HG02642 (cell line): ENCODE results near the gene CITED4.

Experiments used
- ATAC-seq: cut with Tn5 transposase; IDR thresholded peaks from one replicate; pipeline ENCODE4 v1.9.1; 2021; ENCODE audit warnings: mild to moderate bottlenecking; ENCODE audit not compliant: unreplicated experiment, poor library complexity

CITED4 gene

DNA sequence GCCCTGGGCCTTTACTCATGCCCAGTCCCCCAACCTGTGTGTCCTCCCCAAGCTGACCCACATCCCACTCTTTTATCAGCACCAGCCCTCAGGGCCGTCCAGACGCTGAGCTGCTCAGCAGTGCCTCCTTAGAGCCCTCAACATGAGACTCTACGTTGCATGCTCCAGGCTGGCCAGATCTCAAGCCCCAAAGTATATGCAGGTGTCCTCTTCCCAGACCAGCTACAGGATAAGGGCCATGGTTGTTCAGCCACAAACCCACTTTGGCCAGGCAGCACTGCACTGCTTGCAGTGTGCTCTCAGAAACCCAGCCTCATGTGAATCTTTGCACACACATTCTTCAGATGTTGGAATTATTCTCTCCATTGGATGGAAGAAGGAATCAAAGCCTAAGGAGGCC lies 6.0 kb downstream of the CITED4 start:
- ATAC-seq = no peak

DNA sequence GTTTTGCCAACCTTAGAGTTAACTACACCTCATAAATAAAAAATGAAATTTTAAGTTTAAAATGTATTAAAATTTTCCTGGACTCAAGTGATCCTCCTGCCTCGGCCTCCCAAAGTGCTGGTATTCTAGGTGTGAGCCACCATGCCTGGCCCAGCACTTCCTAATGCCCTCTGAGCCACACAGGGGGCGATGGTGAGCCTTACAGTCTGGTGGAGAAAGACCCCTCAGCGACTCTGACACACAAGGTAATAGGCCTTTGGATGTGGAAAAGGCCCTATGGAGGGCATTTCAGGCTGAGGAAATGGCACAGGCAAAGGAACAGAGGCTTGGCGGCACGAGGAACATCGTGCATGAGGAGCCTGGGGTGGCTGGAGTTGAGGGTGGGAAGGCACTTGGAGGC lies 6.7 kb downstream of the CITED4 start:
- no peak for ATAC-seq

GRCh38 chr1:40853885-40854170 lies 8.3 kb downstream of the CITED4 start:
- no peak for ATAC-seq

- ATAC-seq = no peak
Measured at GRCh38 chr1:40853113-40853884, 8.9 kb downstream of the CITED4 start.

DNA sequence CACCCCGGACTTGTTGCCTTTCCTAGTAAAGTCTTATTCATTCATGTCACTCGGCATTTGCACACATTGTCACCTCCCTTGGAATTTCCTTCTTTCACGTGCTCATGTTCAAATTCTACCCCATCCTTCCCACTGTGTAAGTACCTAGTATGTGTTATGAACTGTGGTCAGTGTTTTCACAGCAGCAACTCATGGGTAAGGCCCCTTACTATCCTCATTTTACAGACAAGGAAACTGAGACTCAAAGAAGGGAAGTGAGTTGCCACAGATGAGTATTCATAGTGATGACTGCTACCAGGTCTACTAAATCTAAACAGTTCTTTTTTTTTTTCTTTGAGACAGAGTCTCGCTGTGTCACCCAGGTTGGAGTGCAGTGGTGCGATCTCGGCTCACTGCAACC lies 10.5 kb downstream of the CITED4 start:
- no peak for ATAC-seq

DNA sequence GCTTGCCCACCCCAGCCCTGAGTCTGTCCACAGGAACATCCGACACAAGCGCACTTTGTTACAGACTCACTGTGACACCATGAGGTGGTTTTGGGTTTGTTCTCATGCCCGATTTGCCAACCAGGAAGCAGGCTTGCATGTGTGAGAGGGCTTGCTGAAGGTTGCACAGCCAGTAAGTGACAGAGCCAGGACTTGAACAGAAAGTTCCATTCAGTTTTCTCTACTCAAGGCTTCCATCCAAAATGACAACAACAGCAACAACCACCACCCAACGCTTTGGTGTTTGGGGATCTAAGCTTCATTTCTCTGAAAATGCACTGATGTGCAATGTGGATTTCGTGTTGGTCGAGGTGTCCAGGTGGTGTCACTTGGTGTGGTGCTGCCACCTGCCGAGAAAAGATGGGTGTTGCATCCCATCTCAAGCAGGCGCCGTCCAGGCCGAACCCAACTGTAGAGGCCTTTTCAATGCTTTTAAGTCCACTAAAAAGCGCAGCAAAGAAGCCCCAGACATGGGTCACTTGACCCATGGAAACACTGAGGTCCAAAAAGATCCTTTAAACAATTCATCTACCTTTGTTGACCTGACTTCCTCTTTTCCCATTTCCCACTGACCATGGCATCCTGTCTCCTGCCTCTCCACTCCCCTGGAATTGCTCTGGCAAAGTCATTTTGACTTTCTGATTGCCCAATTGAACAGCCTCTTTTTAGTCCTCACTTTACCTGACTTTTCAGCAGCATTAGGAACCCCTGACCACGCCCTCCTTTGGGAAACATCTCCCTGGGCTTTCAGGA lies 12.2 kb downstream of the CITED4 start:
- peak; percentile 66 for ATAC-seq

DNA sequence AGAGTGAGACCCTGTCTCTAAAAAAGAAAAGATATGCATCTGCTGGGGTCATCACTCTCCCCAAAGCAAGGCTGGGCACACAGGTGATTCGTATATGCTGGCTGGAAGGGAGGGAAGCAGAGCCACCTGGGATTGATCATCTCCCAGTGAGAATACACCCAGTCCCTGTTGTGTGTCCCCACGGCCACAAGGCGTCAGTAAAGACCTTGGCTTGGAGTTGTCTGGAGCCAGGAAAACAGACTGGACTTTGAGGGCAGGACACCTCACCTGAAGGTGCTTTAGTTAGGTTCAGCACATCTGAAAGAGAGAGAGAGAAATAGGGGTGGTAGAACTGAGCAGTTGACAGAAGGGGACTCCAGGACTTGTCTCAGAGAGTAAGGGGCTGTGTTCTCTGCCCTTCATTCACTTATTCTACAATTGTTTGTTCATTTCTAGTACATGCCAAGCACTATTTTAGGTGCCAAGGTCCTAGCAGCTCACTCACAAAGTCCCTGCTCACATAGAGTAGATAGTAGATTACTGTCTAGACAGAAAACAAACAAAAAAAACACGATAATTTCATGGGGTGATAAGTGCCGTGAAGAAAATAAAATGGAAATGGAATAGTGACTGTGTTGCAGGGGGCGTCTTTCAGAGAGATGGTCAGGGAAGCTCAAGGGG lies 13.5 kb downstream of the CITED4 start:
- ATAC-seq = no peak

GRCh38 chr1:40847023-40847745 lies 15.0 kb downstream of the CITED4 start:
- ATAC-seq = no peak

DNA sequence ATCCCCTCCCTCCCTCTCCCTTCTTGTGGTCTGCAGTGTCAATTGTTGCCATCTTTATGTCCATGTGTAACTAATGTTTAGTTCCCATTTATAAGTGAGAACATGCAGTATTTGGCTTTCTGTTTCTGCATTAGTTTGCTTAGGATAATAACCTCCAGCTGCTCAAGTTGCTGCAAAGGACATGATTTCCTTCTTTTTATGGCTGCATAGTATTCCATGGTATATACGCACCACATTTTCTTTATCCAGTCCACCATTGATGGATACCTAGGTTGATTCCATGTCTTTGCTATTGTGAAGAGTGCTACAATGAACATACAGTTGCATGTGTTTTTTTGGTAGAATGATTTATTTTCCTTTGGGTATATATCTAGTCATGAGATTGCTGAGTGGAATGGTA lies 16.3 kb downstream of the CITED4 start:
- no peak for ATAC-seq

DNA sequence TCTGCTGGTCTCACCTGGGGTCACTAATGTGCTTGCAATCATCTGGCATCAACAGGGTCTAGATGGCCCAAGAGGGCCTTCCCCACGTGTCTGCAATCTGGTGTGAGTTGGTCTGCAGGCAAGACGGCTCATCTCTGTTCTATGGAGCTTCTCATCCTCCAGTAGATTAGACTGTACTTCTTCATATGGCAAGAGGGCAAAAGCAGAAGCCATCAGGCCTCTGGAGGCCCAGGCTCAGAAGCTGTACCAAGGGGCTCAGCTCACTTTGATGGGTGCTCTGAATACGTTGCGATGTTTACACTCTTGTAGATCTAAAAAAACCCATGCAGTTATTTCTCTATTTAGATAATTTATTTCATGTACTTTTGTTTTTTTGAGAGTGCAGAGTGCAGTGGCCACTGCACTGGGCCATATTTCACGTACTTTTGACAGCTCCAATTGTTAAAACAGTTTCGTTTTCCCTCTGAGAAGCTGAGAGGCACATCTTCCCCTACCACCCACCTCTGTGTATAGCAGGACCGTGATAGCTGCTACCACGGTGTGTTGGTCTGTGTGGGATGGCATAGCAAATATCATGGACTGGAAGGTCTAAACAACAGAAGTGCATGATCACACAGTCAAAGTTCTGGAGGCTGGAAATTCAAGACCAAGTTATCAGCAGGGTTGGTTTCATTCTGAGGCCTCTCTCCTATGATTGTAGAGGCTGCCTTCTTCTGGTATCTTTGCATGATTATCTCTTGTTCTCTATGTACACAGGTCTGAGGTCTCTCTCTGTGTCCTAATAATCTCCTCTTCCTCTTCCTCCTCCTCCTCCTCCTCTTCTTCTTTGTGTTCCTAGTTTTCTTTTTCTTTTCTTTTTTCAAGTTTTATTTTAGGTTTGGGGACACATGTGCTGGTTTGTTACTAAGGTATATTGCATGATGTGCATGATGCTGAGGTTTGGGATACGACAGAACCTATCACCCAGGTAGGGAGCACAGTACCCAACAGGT lies 17.0 kb downstream of the CITED4 start:
- no peak for ATAC-seq

DNA sequence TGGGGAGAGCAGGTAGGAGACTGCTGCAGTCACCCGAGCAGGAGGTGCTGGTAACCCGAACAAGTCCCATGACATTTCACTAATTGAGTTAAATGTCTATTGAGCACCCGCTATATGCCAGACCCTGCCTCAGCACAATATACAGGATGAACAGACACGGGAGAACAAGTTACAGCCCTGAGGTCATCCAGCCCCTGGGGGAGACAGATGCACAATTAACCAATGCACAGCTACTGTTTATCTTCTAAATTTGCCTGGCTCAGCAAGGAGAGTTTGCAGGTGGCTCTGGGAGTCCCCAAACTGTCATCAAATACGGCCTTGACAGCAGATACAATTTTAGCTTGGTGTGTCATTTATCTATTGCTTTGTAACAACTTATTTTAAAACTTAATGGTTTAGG lies 18.1 kb downstream of the CITED4 start:
- ATAC-seq = no peak

DNA sequence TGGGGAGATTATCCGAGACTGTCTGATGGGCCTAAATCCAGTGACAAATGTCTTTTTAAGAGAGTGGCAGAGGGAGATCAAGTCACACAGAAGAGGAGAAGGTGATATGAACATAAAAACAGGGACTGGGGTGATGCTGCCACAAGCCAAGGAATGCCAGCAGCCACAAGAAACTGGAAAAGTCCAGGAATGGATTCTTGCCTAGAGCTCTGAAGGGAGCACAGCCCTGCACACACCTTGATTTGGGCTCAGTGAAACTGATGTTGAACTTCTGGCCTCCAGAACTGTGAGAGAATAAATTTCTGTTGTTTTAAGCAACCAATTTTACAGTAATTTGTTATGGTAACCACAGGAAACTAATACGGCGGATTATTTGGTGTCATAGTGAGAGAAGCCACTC lies 19.5 kb downstream of the CITED4 start:
- no peak for ATAC-seq

DNA sequence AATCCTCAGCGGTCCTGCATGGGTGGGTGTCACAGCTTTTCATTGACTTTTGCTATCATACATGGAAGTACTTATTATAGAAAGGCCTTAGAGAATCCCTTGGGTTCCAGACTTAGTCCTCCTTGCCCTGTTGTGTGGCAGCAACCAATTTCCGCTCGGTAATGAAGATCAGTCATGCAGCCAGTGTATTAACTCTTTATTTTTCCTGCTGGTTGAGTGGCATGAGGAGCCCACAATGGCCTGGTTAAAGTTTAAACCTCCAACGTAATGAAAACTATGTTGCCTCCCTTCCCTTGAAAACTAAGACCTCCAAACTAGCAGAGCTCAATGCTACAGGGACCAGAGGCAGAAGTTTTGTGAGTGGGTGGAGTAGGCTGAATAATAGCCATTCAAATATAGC lies 20.0 kb downstream of the CITED4 start:
- ATAC-seq = no peak

DNA sequence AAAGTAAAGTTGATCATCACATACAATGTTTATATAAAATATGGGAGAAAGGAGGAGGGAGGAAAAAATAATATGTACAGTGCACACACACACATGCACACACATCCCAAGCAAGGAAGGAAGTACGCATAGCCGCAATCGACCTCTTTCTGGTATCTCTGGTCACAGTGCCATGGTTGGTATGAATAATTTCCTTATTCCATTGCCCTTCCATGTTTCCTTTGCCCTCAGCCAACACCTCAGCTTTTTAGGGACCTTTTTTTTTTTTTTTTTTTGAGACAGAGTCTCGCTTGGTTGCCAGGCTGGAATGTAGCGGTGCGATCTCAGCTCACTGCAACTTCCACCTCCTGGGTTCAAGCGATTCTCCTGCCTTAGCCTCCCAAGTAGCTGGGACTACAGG lies 20.6 kb downstream of the CITED4 start:
- no peak for ATAC-seq

- no peak for ATAC-seq
Measured at GRCh38 chr1:40840526-40841323, 21.4 kb downstream of the CITED4 start.

GRCh38 chr1:40839943-40840335 lies 22.2 kb downstream of the CITED4 start:
- no peak for ATAC-seq

DNA sequence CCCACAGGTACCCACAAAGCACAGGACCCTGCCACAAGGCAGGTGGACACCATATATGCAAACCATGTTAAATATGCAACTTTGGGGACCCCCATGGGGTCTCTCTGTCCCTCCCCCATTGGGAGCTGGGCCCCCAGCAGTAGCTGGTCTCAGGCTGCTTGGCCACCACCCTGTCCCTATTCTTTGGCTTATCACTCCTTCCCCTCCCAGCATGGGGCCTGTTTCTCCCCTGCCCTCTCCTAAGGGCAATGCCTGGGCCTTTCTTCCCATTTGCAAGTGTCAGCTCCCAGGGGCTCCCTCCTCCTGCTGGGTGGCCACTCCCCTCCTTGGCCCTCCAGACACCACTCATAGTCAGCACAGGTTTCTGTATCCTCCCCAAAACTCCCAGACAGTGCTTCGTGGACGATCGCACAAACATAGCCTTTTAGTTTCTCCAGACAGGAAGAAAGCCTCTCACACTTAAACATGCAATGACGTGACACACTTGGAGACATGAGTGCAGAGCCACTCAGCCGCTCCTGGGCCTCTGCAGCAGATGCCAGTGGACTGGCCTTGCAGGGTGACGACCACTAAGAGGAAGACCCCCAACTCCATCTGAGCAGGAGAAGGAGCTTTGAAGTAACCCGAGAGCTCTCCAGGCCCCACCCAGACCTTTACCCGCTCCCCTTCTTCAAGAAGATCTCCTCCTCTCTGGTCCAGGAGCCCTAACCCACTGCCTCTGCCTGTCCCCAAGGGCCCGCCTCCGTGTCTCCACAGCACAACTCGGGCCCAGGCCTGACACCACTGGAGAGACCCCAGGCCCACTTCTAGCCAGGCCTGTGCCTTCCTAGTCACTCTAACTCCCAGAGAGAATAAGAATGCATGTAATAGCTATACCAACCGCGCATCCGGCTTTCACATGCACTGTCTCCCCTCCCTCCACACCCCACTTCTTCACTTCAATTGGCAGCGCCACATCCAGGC lies 22.9 kb downstream of the CITED4 start:
- ATAC-seq = no peak
